Lower leg skin (tissue), 4 donors: ENCODE data around the gene ADGB. TPM values are rescaled to one million over a fixed set of nuclear protein-coding genes. Genes with fewer than 3 reads are reported as not detected.

Source experiments
- DNase-seq, 2 donors: peaks; one replicate each; pipeline ENCODE4 v3.0.0-alpha.2; 2019; ENCODE audit warnings: low spot score in 2 of 2
- H3K4me3 ChIP-seq: fragments of 200-600 bp; sonication (generic); 2 replicates; pipeline ENCODE4 v1.5.1; 2017; ENCODE audit warnings: mild to moderate bottlenecking, low read depth; ENCODE audit not compliant: poor library complexity, severe bottlenecking
- CTCF ChIP-seq, 3 donors: fragments of 450-650 bp; IDR thresholded peaks; one replicate each; pipeline ENCODE4 v1.5.1; 2016; ENCODE audit warnings: antibody characterized with exemption in 3 of 3, mild to moderate bottlenecking in 3 of 3, moderate library complexity in 2 of 3
- POLR2A ChIP-seq, 2 donors: fragments of 450-650 bp; IDR thresholded peaks; one replicate each; pipeline ENCODE4 v1.6.1; 2016 to 2017; ENCODE audit warnings: antibody characterized with exemption in 2 of 2, mild to moderate bottlenecking in 1 of 2, moderate library complexity in 1 of 2
- WGBS, 2 donors: methylation state at CpG; one replicate each; pipeline ENCODE4 v1.1.5; 2018; 5-methylcytosine and 5-hydroxymethylcytosine counted together
- intact Hi-C: fragments of 100-400 bp; cut with DNase I; formaldehyde crosslinking; loops from one replicate; pipeline ENCODE4 v1.15.0; 2023; ENCODE audit warnings: low total_unique reads
- total RNA-seq, 4 donors: library from RNA; depleted of rRNA; stranded (reverse); fragments of >200 nt; gene quantifications; one replicate each; pipeline ENCODE4 v1.1.0, GENCODE V29; 2016

The ADGB gene
- total RNA-seq, 4 donors from 2014 or later: 0.06 to 1.9 (median 1.8) TPM; not detected in 1

- 67 to 73% methylated on average over 8 of the region's 8 CpGs for WGBS, 2 donors
- no peak overlapping the region for H3K4me3 ChIP-seq
- no peak for TF ChIP-seq CTCF (IDR thresholded peaks at IDR 0.05)
- TF ChIP-seq POLR2A (IDR thresholded peaks at IDR 0.05): no peak
- DNase-seq: no peak
- intact Hi-C loops: no loop called here
Measured at GRCh38 chr6:146819596-146820320, 221.0 kb downstream of the ADGB start.

GRCh38 chr6:146827216-146827928 lies 228.6 kb downstream of the ADGB start:
- H3K4me3 ChIP-seq: no peak overlapping the region
- intact Hi-C loops: no loop called here
- WGBS, 2 donors: 58 to 59% methylated on average over 4 of the region's 4 CpGs
- no peak for DNase-seq
- no peak for TF ChIP-seq CTCF (IDR thresholded peaks at IDR 0.05)
- TF ChIP-seq POLR2A (IDR thresholded peaks at IDR 0.05): no peak

GRCh38 chr6:146829792-146830565 lies 231.2 kb downstream of the ADGB start:
- TF ChIP-seq POLR2A (IDR thresholded peaks at IDR 0.05) (no peak), CTCF (IDR thresholded peaks at IDR 0.05) (no peak)
- 91 to 95% methylated on average over 1 of the region's 1 CpG for WGBS, 2 donors
- no peak for DNase-seq
- no peak overlapping the region for H3K4me3 ChIP-seq
- intact Hi-C loops: no loop called here

- WGBS, 2 donors: 62 to 63% methylated on average over 3 of the region's 3 CpGs
- DNase-seq: no peak
- TF ChIP-seq CTCF (IDR thresholded peaks at IDR 0.05) (no peak), POLR2A (IDR thresholded peaks at IDR 0.05) (no peak)
- no peak overlapping the region for H3K4me3 ChIP-seq
- intact Hi-C loops: no loop called here
Measured at GRCh38 chr6:146833157-146833556, 234.4 kb downstream of the ADGB start.

- no peak overlapping the region for H3K4me3 ChIP-seq
- no peak for DNase-seq
- WGBS, 2 donors: 74 to 87% methylated on average over 1 of the region's 1 CpG
- TF ChIP-seq POLR2A (IDR thresholded peaks at IDR 0.05): no peak
- TF ChIP-seq CTCF (IDR thresholded peaks at IDR 0.05): no peak
- intact Hi-C loops: no loop called here
Measured at GRCh38 chr6:146840216-146840615, 241.4 kb downstream of the ADGB start.
